ENCODE results near the gene IL17B.

Gene IL17B

GRCh38 chr5:149379177-149379761 lies at the start of gene IL17B:
Gene IL17B (minus strand): TSS chr5:149379292. CDS start chr5:149379225, 67 bp downstream.
- CTCF ChIA-PET = interaction anchor here (1.1 to 8.4 kb wide), 6 partner anchors 11 to 239 kb away, joined by 3 to 95 read pairs (median 30); no protein-coding TSS in a partner anchor

GRCh38 chr5:149428032-149428431 lies 48.9 kb upstream of the IL17B start:
- Mint-ChIP-seq H3K27me3 (peaks cover 32% of the 10 kb centered on the region), H3K9me3 (no peaks in the 10 kb centered on the region), H3K4me1 (peaks cover 15% of the 10 kb centered on the region), H3K36me3 (no peaks in the 10 kb centered on the region), H3K27ac (no peak overlapping the region), H3K4me3 (no peak overlapping the region)
- DNase-seq = no peak
- CTCF ChIA-PET = interaction anchor here (0.7 to 1.5 kb wide), 7 partner anchors 10 to 154 kb away, joined by 3 to 4 read pairs (median 3); no protein-coding TSS in a partner anchor

More at GRCh38 chr5:149379177-149379761, at the start of gene IL17B:
- Mint-ChIP-seq H3K27ac (no peak within 1 kb of the TSS), H3K36me3 (no peaks in the 10 kb centered on the region), H3K4me3 (no peak within 1 kb of the TSS), H3K27me3 (peaks cover 9% of the 10 kb centered on the region), H3K4me1 (no peaks in the 10 kb centered on the region), H3K9me3 (no peaks in the 10 kb centered on the region)
- DNase-seq = no peak

GRCh38 chr5:149427374-149427773 lies 48.3 kb upstream of the IL17B start:
- H3K4me3 Mint-ChIP-seq = no peak overlapping the region
- CTCF ChIA-PET = interaction anchor here (0.9 to 1.5 kb wide), 2 partner anchors 42 to 55 kb away, joined by 3 to 4 read pairs; no protein-coding TSS in a partner anchor
- H3K9me3 Mint-ChIP-seq = no peaks in the 10 kb centered on the region
- DNase-seq = no peak
- no peak overlapping the region for H3K27ac Mint-ChIP-seq
- H3K4me1 Mint-ChIP-seq = peaks cover 20% of the 10 kb centered on the region
- H3K36me3 Mint-ChIP-seq = no peaks in the 10 kb centered on the region
- H3K27me3 Mint-ChIP-seq = peaks cover 34% of the 10 kb centered on the region

- Mint-ChIP-seq H3K4me1 (peaks cover 23% of the 10 kb centered on the region), H3K4me3 (no peak overlapping the region), H3K36me3 (no peaks in the 10 kb centered on the region), H3K27ac (no peak overlapping the region), H3K27me3 (peaks cover 34% of the 10 kb centered on the region), H3K9me3 (no peaks in the 10 kb centered on the region)
- no peak for DNase-seq
- CTCF ChIA-PET = interaction anchor here (1.5 to 2.4 kb wide), 2 partner anchors 8 to 41 kb away, joined by 4 to 12 read pairs; no protein-coding TSS in a partner anchor
Observed at GRCh38 chr5:149426931-149427330, 47.8 kb upstream of the IL17B start.

DNA sequence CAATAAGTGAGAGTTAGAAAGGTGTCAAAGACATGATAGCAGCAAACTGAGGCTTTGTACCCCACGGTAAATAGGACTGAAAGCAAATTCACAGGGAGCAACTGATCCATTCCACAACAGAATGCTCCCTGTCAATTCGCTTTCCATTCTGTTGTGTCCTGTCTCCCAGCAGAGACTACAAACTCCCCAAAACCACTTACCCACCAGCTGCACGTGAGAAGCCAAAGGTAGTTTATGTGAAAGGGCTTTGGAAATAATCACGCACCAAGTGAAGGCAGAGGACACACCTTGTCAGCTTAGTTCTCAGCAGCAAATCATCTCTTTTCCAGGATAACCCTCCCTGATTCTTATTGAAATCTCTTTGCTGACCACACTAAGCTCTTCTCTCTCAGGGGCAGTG lies 46.6 kb upstream of the IL17B start:
- Mint-ChIP-seq H3K4me1 (peaks cover 19% of the 10 kb centered on the region), H3K27ac (no peak overlapping the region), H3K27me3 (peaks cover 31% of the 10 kb centered on the region), H3K4me3 (no peak overlapping the region), H3K9me3 (no peaks in the 10 kb centered on the region), H3K36me3 (no peaks in the 10 kb centered on the region)
- no peak for DNase-seq
- CTCF ChIA-PET = interaction anchor here (1.1 to 2.4 kb wide), 2 partner anchors 9 to 112 kb away, joined by 3 to 12 read pairs; no protein-coding TSS in a partner anchor

- H3K4me1 Mint-ChIP-seq = peaks cover 11% of the 10 kb centered on the region
- H3K4me3 Mint-ChIP-seq = no peak overlapping the region
- no peak for DNase-seq
- CTCF ChIA-PET = interaction anchor here (1.1 to 2.4 kb wide), 2 partner anchors 10 to 111 kb away, joined by 3 to 12 read pairs; no protein-coding TSS in a partner anchor
- no peaks in the 10 kb centered on the region for H3K36me3 Mint-ChIP-seq
- H3K27ac Mint-ChIP-seq = no peak overlapping the region
- peaks cover 29% of the 10 kb centered on the region for H3K27me3 Mint-ChIP-seq
- no peaks in the 10 kb centered on the region for H3K9me3 Mint-ChIP-seq
Observed at GRCh38 chr5:149424371-149425315, 45.6 kb upstream of the IL17B start.

- no peaks in the 10 kb centered on the region for H3K9me3 Mint-ChIP-seq
- H3K27ac Mint-ChIP-seq = no peak overlapping the region
- no peaks in the 10 kb centered on the region for H3K36me3 Mint-ChIP-seq
- no peak overlapping the region for H3K4me3 Mint-ChIP-seq
- CTCF ChIA-PET = no interaction called here
- peaks cover 11% of the 10 kb centered on the region for H3K4me1 Mint-ChIP-seq
- peaks cover 36% of the 10 kb centered on the region for H3K27me3 Mint-ChIP-seq
- no peak for DNase-seq
Observed at GRCh38 chr5:149423794-149424268, 44.7 kb upstream of the IL17B start.

GRCh38 chr5:149423049-149423793 lies 44.1 kb upstream of the IL17B start:
- H3K36me3 Mint-ChIP-seq = no peaks in the 10 kb centered on the region
- CTCF ChIA-PET = interaction anchor here (0.6 to 1.5 kb wide), 4 partner anchors 11 to 56 kb away, joined by 3 to 9 read pairs (median 3); no protein-coding TSS in a partner anchor
- DNase-seq = no peak
- no peaks in the 10 kb centered on the region for H3K9me3 Mint-ChIP-seq
- H3K27me3 Mint-ChIP-seq = peaks cover 41% of the 10 kb centered on the region
- H3K27ac Mint-ChIP-seq = no peak overlapping the region
- H3K4me1 Mint-ChIP-seq = peaks cover 11% of the 10 kb centered on the region
- H3K4me3 Mint-ChIP-seq = no peak overlapping the region

- peak; percentile 38 for DNase-seq
- Mint-ChIP-seq H3K27ac (no peak overlapping the region), H3K27me3 (peaks cover 41% of the 10 kb centered on the region), H3K9me3 (no peaks in the 10 kb centered on the region), H3K4me1 (peaks cover 11% of the 10 kb centered on the region), H3K4me3 (no peak overlapping the region), H3K36me3 (no peaks in the 10 kb centered on the region)
- CTCF ChIA-PET = interaction anchor here (0.6 to 1.5 kb wide), 5 partner anchors 12 to 55 kb away, joined by 3 to 9 read pairs (median 3); no protein-coding TSS in a partner anchor
Observed at GRCh38 chr5:149422366-149423048, 43.4 kb upstream of the IL17B start.

- Mint-ChIP-seq H3K36me3 (no peaks in the 10 kb centered on the region), H3K27ac (no peak overlapping the region), H3K9me3 (no peaks in the 10 kb centered on the region), H3K27me3 (peaks cover 41% of the 10 kb centered on the region), H3K4me1 (peaks cover 11% of the 10 kb centered on the region), H3K4me3 (no peak overlapping the region)
- CTCF ChIA-PET = interaction anchor here (0.5 to 1.5 kb wide), 4 partner anchors 8 to 95 kb away, joined by 3 to 9 read pairs (median 3); no protein-coding TSS in a partner anchor
- DNase-seq = no peak
Observed at GRCh38 chr5:149421834-149422233, 42.7 kb upstream of the IL17B start.

DNA sequence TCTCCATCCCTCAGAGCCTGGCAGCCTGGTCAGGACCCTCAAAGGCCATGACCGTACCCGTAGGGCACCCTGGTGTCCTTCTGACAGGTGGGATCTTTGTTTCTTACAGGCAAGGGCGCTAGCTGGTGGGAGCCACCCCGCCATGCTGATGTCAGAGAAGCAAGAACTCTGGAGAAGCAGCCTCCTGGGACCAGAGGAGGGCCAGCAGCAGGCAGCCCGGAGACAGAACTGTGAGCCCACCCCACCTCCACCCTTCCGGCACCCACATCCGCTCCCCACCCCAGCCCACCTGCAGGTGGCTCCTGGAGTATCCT lies 42.2 kb upstream of the IL17B start:
- Mint-ChIP-seq H3K27ac (no peak overlapping the region), H3K36me3 (no peaks in the 10 kb centered on the region), H3K4me1 (peaks cover 11% of the 10 kb centered on the region), H3K4me3 (no peak overlapping the region), H3K27me3 (peaks cover 39% of the 10 kb centered on the region), H3K9me3 (no peaks in the 10 kb centered on the region)
- no peak for DNase-seq
- CTCF ChIA-PET = interaction anchor here (0.5 to 1.5 kb wide), 4 partner anchors 9 to 95 kb away, joined by 3 read pairs; no protein-coding TSS in a partner anchor

GRCh38 chr5:149420545-149421371 lies 41.7 kb upstream of the IL17B start:
- Mint-ChIP-seq H3K4me3 (no peak overlapping the region), H3K9me3 (no peaks in the 10 kb centered on the region), H3K27me3 (peaks cover 34% of the 10 kb centered on the region), H3K4me1 (peaks cover 11% of the 10 kb centered on the region), H3K36me3 (no peaks in the 10 kb centered on the region), H3K27ac (no peak overlapping the region)
- no peak for DNase-seq
- CTCF ChIA-PET = interaction anchor here (1.1 to 2.0 kb wide), 4 partner anchors 9 to 39 kb away, joined by 3 to 4 read pairs (median 4); no protein-coding TSS in a partner anchor

Measured in activated naive CD4-positive, alpha-beta T cell treated with anti-CD3 and anti-CD28 coated beads, Interleukin-2, amount 10 ng/mL, durations not matched to agents 7 days and 5 days (primary cell).